GM23338 (cell line): ENCODE measurements around the gene DENND2A. TPM values are rescaled to one million over a fixed set of nuclear protein-coding genes. Genes with fewer than 3 reads are reported as not detected.
A peak's percentile ranks its signal among the peaks of the same experiment; 100 is the strongest.

Experiments used
- ATAC-seq: fragments of 200-7000 bp; cut with Tn5 transposase; 3 replicates; pipeline ENCODE4 v1.9.1; 2020
- DNase-seq: peaks from one replicate; pipeline ENCODE4 v3.0.0-alpha.2; 2015; ENCODE audit warnings: low spot score
- H2AFZ ChIP-seq: fragments of 200-600 bp; sonication (generic); 2 replicates; pipeline ENCODE4 v1.8.0; 2016; ENCODE audit warnings: antibody characterized with exemption, mild to moderate bottlenecking, moderate library complexity
- H3F3A ChIP-seq: fragments of 200-600 bp; sonication (generic); replicated peaks from 2 replicates; pipeline ENCODE4 v1.8.0; 2017; ENCODE audit warnings: antibody characterized with exemption, mixed run types, low read depth
- H3K27ac ChIP-seq: fragments of 200-600 bp; sonication (generic); 2 replicates; pipeline ENCODE4 v1.6.1; 2016; ENCODE audit warnings: low read depth
- H3K27me3 ChIP-seq: fragments of 200-600 bp; sonication (generic); 2 replicates; pipeline ENCODE4 v1.8.0; 2016; ENCODE audit warnings: mild to moderate bottlenecking, mixed run types, moderate library complexity; ENCODE audit not compliant: insufficient read depth
- H3K36me3 ChIP-seq: fragments of 200-600 bp; sonication (generic); 2 replicates; pipeline ENCODE4 v1.8.0; 2016; ENCODE audit warnings: mild to moderate bottlenecking; ENCODE audit not compliant: insufficient read depth
- H3K4me1 ChIP-seq: fragments of 200-600 bp; sonication (generic); 2 replicates; pipeline ENCODE4 v1.8.0; 2016; ENCODE audit warnings: mild to moderate bottlenecking, moderate library complexity; ENCODE audit not compliant: insufficient read depth
- H3K4me2 ChIP-seq: fragments of 200-600 bp; sonication (generic); 2 replicates; pipeline ENCODE4 v1.7.1; 2017; ENCODE audit warnings: mixed run types
- H3K4me3 ChIP-seq: fragments of 200-600 bp; sonication (generic); 2 replicates; pipeline ENCODE4 v1.6.1; 2016; ENCODE audit warnings: mixed run types
- H3K79me2 ChIP-seq: fragments of 200-600 bp; sonication (generic); replicated peaks from 2 replicates; pipeline ENCODE4 v1.8.0; 2017; ENCODE audit warnings: mild to moderate bottlenecking; ENCODE audit not compliant: insufficient read depth
- H3K9me2 ChIP-seq: fragments of 200-600 bp; sonication (generic); 2 replicates; pipeline ENCODE4 v1.8.0; 2017; ENCODE audit not compliant: insufficient read depth
- H4K20me1 ChIP-seq: fragments of 200-600 bp; sonication (generic); replicated peaks from 2 replicates; pipeline ENCODE4 v1.8.0; 2017; ENCODE audit warnings: mild to moderate bottlenecking; ENCODE audit not compliant: insufficient read depth
- H3K27ac Mint-ChIP-seq: 2 replicates; pipeline ENCODE4 v1.8.0; 2020; ENCODE audit warnings: inconsistent platforms, mild to moderate bottlenecking, moderate library complexity, mixed read lengths
- H3K27me3 Mint-ChIP-seq: 3 replicates; pipeline ENCODE4 v1.8.0; 2022; ENCODE audit warnings: low read depth, mild to moderate bottlenecking, moderate library complexity, mixed read lengths, inconsistent platforms; ENCODE audit not compliant: insufficient read depth, poor library complexity
- H3K36me3 Mint-ChIP-seq: 3 replicates; pipeline ENCODE4 v1.8.0; 2021; ENCODE audit warnings: low read depth, mild to moderate bottlenecking, inconsistent platforms, moderate library complexity, mixed read lengths
- H3K4me1 Mint-ChIP-seq: 3 replicates; pipeline ENCODE4 v1.8.0; 2020; ENCODE audit warnings: mild to moderate bottlenecking, inconsistent platforms, mixed read lengths
- H3K4me3 Mint-ChIP-seq: 3 replicates; pipeline ENCODE4 v1.8.0; 2021; ENCODE audit warnings: moderate library complexity, mild to moderate bottlenecking, inconsistent platforms, mixed read lengths
- H3K9me3 Mint-ChIP-seq: 3 replicates; pipeline ENCODE4 v1.8.0; 2020; ENCODE audit warnings: moderate library complexity, mild to moderate bottlenecking, inconsistent platforms, mixed read lengths
- CREB1 ChIP-seq: fragments of 250-450 bp; sonication (Bioruptor Pico); IDR thresholded peaks from 2 replicates; pipeline ENCODE4 v1.5.0; 2020; ENCODE audit warnings: low read depth, mild to moderate bottlenecking, moderate library complexity
- EZH2phosphoT487 ChIP-seq: fragments of 200-600 bp; sonication (generic); IDR thresholded peaks from one replicate; pipeline ENCODE4 v1.8.1; 2018; ENCODE audit warnings: antibody characterized with exemption; ENCODE audit not compliant: unreplicated experiment
- JUNB ChIP-seq: IDR thresholded peaks from one replicate; pipeline ENCODE4 v1.6.1; 2016; ENCODE audit warnings: antibody characterized with exemption; ENCODE audit not compliant: unreplicated experiment
- NANOG ChIP-seq: IDR thresholded peaks from 2 replicates; pipeline ENCODE4 v1.6.1; 2016; ENCODE audit warnings: antibody characterized with exemption, borderline replicate concordance
- POLR2AphosphoS5 ChIP-seq: IDR thresholded peaks from 2 replicates; pipeline ENCODE4 v1.6.1; 2016; ENCODE audit warnings: antibody characterized with exemption, low read depth
- REST ChIP-seq: IDR thresholded peaks from one replicate; pipeline ENCODE4 v1.6.1; 2018; ENCODE audit warnings: antibody characterized with exemption; ENCODE audit not compliant: unreplicated experiment
- STAT1 ChIP-seq: IDR thresholded peaks from one replicate; pipeline ENCODE4 v1.6.1; 2016; ENCODE audit warnings: antibody characterized with exemption; ENCODE audit not compliant: unreplicated experiment
- ZNF114 ChIP-seq: fragments of 250-450 bp; sonication (Bioruptor Pico); IDR thresholded peaks from 2 replicates; pipeline ENCODE4 v1.5.0; 2020; ENCODE audit warnings: mild to moderate bottlenecking, moderate library complexity
- ZNF331 ChIP-seq: fragments of 250-450 bp; sonication (Bioruptor Pico); IDR thresholded peaks from 2 replicates; pipeline ENCODE4 v1.5.0; 2020; ENCODE audit warnings: low read depth, mild to moderate bottlenecking, moderate library complexity
- ZNF462 ChIP-seq: fragments of 250-450 bp; sonication (Bioruptor Pico); IDR thresholded peaks from 2 replicates; pipeline ENCODE4 v1.5.0; 2020; ENCODE audit warnings: mild to moderate bottlenecking, moderate library complexity
- polyA plus RNA-seq: library from polyadenylated mRNA; unstranded; fragments of >200 nt; fragmentation: Nextera tagmentation; extraction: Ambion mirVana; gene quantifications from 2 replicates; pipeline ENCODE4 v1.2.1, GENCODE V29; 2016
- total RNA-seq: library from RNA; depleted of rRNA; stranded (reverse); fragments of >200 nt; shearing (Covaris generic); gene quantifications from 2 replicates; pipeline ENCODE4 v1.2.3, GENCODE V29; 2014
- TF ChIP-seq, protein P1 (sequence below): IDR thresholded peaks from 2 replicates; pipeline ENCODE4 v1.6.1; 2016; ENCODE audit warnings: antibody characterized with exemption
- TF ChIP-seq, protein P2 (sequence below), 2 experiments: fragments of 200-600 bp in 1 of 2; sonication (generic) in 1 of 2; conservative IDR thresholded peaks; 2 replicates each; pipeline versions ENCODE4 v1.5.1 to v1.6.1; 2016 to 2017; ENCODE audit warnings: antibody characterized with exemption in 2 of 2, low read depth in 2 of 2, mild to moderate bottlenecking in 2 of 2, moderate library complexity in 1 of 2

The DENND2A gene
- total and polyA plus RNA-seq, 2 experiments from 2014 or later: 1.7 to 5.6 TPM

DNA sequence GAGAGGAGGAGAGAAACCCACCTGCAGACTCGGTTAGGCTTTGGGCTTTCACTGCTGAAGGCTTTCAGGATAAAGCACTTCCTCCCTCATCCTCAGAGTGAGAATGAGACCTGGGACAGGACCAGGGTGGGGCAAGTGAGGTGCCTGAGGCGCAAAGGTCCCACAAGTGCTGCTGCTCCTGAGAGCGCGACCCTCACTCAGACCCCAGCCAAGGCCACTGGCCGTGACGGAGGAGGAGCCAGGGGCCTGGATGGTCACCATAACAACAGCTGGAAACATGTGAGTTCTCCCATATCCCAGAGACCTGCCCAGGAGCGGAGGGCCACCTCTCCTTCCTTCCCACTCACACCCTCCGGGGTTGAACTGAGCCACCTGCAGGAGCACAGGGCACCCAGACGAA lies 114.4 kb downstream of the DENND2A start (continued):
- no peak for TF ChIP-seq REST
- TF ChIP-seq, protein P1, sequence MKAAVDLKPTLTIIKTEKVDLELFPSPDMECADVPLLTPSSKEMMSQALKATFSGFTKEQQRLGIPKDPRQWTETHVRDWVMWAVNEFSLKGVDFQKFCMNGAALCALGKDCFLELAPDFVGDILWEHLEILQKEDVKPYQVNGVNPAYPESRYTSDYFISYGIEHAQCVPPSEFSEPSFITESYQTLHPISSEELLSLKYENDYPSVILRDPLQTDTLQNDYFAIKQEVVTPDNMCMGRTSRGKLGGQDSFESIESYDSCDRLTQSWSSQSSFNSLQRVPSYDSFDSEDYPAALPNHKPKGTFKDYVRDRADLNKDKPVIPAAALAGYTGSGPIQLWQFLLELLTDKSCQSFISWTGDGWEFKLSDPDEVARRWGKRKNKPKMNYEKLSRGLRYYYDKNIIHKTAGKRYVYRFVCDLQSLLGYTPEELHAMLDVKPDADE: no peak
- TF ChIP-seq CREB1: no peak
- TF ChIP-seq, protein P2, sequence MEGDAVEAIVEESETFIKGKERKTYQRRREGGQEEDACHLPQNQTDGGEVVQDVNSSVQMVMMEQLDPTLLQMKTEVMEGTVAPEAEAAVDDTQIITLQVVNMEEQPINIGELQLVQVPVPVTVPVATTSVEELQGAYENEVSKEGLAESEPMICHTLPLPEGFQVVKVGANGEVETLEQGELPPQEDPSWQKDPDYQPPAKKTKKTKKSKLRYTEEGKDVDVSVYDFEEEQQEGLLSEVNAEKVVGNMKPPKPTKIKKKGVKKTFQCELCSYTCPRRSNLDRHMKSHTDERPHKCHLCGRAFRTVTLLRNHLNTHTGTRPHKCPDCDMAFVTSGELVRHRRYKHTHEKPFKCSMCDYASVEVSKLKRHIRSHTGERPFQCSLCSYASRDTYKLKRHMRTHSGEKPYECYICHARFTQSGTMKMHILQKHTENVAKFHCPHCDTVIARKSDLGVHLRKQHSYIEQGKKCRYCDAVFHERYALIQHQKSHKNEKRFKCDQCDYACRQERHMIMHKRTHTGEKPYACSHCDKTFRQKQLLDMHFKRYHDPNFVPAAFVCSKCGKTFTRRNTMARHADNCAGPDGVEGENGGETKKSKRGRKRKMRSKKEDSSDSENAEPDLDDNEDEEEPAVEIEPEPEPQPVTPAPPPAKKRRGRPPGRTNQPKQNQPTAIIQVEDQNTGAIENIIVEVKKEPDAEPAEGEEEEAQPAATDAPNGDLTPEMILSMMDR (conservative IDR thresholded peaks at IDR 0.05; ENCODE audit: low read depth in 2 of 2): no peak
- no peak for TF ChIP-seq EZH2phosphoT487
- no peak for TF ChIP-seq POLR2AphosphoS5
- no peak for TF ChIP-seq STAT1
- no peak for TF ChIP-seq JUNB
- TF ChIP-seq NANOG: no peak
- TF ChIP-seq ZNF114 (CRISPR knock-in tag): no peak
- TF ChIP-seq ZNF331 (CRISPR knock-in tag): no peak

GRCh38 chr7:140525743-140526142 lies 114.9 kb downstream of the DENND2A start:
- no peak overlapping the region for H3K4me3 Mint-ChIP-seq
- H3K9me3 Mint-ChIP-seq: no peaks in the 10 kb centered on the region; the same call in 2 of the 3 replicates
- no peak; the same call in 2 of the 3 replicates for ATAC-seq
- Histone ChIP-seq H3K79me2 (no peaks in the 10 kb centered on the region), H3F3A (no peaks in the 10 kb centered on the region), H3K36me3 (no peaks in the 10 kb centered on the region), H3K27me3 (no peaks in the 10 kb centered on the region), H2AFZ (0 out of 2 replicates have a peak overlapping the region, but pooled peaks have one; percentile 10), H3K4me2 (no peak overlapping the region), H3K9me2 (peaks cover 4% of the 10 kb centered on the region; the same call in 1 of the 2 replicates), H3K27ac (no peak overlapping the region), H3K4me3 (no peak overlapping the region), H3K4me1 (no peaks in the 10 kb centered on the region), H4K20me1 (no peaks in the 10 kb centered on the region)
- DNase-seq: no peak
- H3K36me3 Mint-ChIP-seq: 0 out of 3 replicates have a peak, but pooled peaks cover 3% of the 10 kb centered on the region
- H3K4me1 Mint-ChIP-seq: peaks cover 8% of the 10 kb centered on the region; the same call in 2 of the 3 replicates
- H3K27me3 Mint-ChIP-seq: no peaks in the 10 kb centered on the region
- H3K27ac Mint-ChIP-seq: no peak overlapping the region
- no peak for TF ChIP-seq POLR2AphosphoS5
- TF ChIP-seq CREB1: no peak
- TF ChIP-seq JUNB: no peak
- TF ChIP-seq ZNF462: no peak
- TF ChIP-seq ZNF331 (CRISPR knock-in tag): no peak
- no peak for TF ChIP-seq STAT1
- no peak for TF ChIP-seq ZNF114 (CRISPR knock-in tag)
